GM18520 (cell line): ENCODE data around the gene MTMR2.
"Not testable (repeated sequence)": the region's sequence is repeated elsewhere in the genome, so short reads cannot be mapped to it uniquely, and the experiment has no call there.

Experiments used
- ATAC-seq: cut with Tn5 transposase; IDR thresholded peaks from one replicate; pipeline ENCODE4 v1.9.1; 2021; ENCODE audit not compliant: unreplicated experiment

MTMR2 gene

GRCh38 chr11:95829580-95830259, 94.2 kb downstream of the MTMR2 start:
- ATAC-seq, result no peak

- no peak for ATAC-seq
These were observed 96.2 kb downstream of the MTMR2 start for GRCh38 chr11:95827696-95828095.

GRCh38 chr11:95821640-95822039, 102.3 kb downstream of the MTMR2 start:
- no peak for ATAC-seq

GRCh38 chr11:95816037-95816436, 107.9 kb downstream of the MTMR2 start:
- ATAC-seq, result peak; percentile 53

- ATAC-seq, result not testable (repeated sequence)
These were observed 112.9 kb downstream of the MTMR2 start for GRCh38 chr11:95811052-95811451.

GRCh38 chr11:95806464-95806863, 117.4 kb downstream of the MTMR2 start:
- not testable (repeated sequence) for ATAC-seq

GRCh38 chr11:95805869-95806268, 118.0 kb downstream of the MTMR2 start:
- ATAC-seq, result no peak

- no peak for ATAC-seq
These were observed 119.9 kb downstream of the MTMR2 start for GRCh38 chr11:95803973-95804372.

GRCh38 chr11:95802806-95803205, 121.1 kb downstream of the MTMR2 start:
- ATAC-seq, result no peak

GRCh38 chr11:95800438-95800837, 123.5 kb downstream of the MTMR2 start:
- ATAC-seq, result no peak

GRCh38 chr11:95799546-95799945, 124.4 kb downstream of the MTMR2 start:
- no peak for ATAC-seq

GRCh38 chr11:95796501-95796900, 127.4 kb downstream of the MTMR2 start:
- no peak for ATAC-seq

GRCh38 chr11:95795627-95796295, 128.1 kb downstream of the MTMR2 start:
- ATAC-seq, result no peak

- no peak for ATAC-seq
These were observed 129.8 kb downstream of the MTMR2 start for GRCh38 chr11:95794086-95794485.

- no peak for ATAC-seq
These were observed 130.8 kb downstream of the MTMR2 start for GRCh38 chr11:95793116-95793515.

- ATAC-seq, result no peak
These were observed 131.2 kb downstream of the MTMR2 start for GRCh38 chr11:95792700-95793099.

GRCh38 chr11:95792200-95792599, 131.7 kb downstream of the MTMR2 start:
- ATAC-seq, result no peak

GRCh38 chr11:95791709-95792033, 132.2 kb downstream of the MTMR2 start:
- no peak for ATAC-seq

- no peak for ATAC-seq
These were observed 132.8 kb downstream of the MTMR2 start for GRCh38 chr11:95790933-95791708.

GRCh38 chr11:95790123-95790932, 133.6 kb downstream of the MTMR2 start, which contains the start of gene CEP57:
TSS of gene CEP57 (plus strand) at chr11:95790498. CDS start at chr11:95790699, 201 bp downstream.
- peak; percentile 64 for ATAC-seq

- ATAC-seq, result peak; percentile 62
These were observed 134.3 kb downstream of the MTMR2 start, which contains the start of gene FAM76B for GRCh38 chr11:95789506-95790122. TSS of gene FAM76B (minus strand) at chr11:95789782. CDS start at chr11:95789478, 304 bp downstream.
